Measurements from ENCODE around the gene MDC1.

MDC1 gene

GRCh38 chr6:30696432-30696831, 20.6 kb downstream of the MDC1 start:
- no peak for DNase-seq

DNA sequence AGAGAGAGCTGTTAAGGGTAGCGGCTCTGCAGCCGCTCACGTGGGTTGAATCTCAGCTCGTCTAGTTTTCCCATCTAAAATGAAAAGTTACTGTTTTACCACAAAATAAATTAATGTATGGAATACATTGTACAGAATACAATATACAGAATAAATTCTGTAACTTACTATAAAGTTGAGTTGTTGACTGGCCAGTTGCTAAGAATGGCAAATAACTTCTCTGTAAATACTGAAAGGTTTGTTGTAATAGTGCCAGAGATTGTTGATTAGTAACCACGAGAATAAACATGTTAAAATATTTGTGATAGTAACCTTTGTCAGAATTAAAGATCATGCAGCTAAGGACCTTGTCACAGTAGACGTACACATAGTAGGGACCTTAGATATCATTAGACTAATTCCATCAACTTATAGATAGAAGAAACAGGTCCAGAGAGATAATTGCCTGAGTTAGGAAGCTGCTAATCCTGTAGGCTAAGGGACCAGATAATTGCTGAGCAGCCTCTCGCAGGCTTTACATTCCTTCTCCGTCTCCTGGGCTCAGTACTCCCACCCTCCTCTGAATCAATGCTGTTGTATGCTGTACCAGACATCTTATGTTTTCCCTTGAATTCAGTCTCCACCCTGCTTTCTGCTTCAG, 25.8 kb downstream of the MDC1 start:
- no peak for DNase-seq

- peak; percentile 84 to 88 for DNase-seq
Observed at GRCh38 chr6:30690403-30691207, 26.5 kb downstream of the MDC1 start, which contains the start of gene NRM. NRM (minus strand) TSS chr6:30690984; CDS start chr6:30690974, 10 bp downstream.

DNA sequence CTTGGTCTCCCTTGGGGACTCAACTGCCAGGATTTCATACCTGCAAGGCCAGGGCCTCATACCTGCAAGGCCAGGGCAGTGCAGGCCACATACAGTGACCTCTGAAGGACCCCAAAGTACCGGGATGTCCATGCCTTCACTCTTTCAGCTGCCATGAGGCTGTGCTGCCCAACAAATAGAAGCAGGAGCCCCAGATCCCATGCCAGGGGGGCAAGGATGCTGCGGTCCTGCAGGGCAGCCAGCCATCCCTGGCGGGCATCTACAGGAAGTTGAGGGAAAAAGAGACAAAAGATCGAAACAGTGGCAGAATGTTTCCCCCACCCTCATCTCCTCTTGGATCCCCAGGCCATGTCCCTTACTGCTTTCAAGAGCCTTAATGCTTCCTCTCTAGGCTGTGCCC, 27.1 kb downstream of the MDC1 start:
- DNase-seq, result no peak

GRCh38 chr6:30689022-30689865, 27.8 kb downstream of the MDC1 start:
- no peak for DNase-seq

GRCh38 chr6:30688569-30688968, 28.5 kb downstream of the MDC1 start:
- DNase-seq, result no peak

- DNase-seq, result no peak
Observed at GRCh38 chr6:30687659-30688431, 29.2 kb downstream of the MDC1 start.

DNA sequence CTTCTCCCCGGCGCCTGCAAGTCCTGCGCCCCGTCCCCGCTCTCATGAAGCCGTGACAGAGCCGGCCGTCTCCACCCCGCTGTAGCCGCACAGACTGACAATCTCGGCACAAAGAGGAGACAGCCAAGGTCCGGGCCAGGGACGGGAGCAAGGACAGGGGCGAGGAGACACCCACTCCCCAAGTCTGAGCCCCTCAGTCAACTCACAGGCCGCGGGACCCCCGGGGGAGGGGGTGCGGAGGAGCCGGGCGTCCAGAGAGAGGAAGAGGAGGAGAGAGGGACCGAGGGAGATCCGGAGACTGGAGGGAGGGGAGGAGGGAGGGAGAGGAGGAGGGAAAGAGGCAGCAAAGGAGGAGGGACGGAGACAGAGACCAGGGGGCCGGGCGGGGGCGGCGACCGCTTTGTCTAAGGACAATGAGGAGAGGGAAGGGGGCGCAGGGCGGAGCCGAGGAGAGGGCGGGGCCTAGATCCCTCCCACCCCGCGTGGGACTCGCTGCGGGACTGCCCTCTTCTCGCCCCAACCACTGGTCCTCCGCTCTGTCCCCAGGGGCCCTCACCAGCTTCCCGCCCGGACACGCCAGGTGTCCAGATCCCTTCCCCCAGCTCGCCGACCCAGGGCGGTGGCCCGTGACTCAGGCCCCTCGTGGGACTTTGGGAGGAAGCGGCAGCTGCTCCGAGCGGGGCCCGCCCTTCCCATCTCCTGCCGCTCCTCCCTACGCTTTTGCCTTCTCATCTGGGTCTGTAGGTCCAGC, 30.0 kb downstream of the MDC1 start:
- DNase-seq, result peak; percentile 85 to 96

GRCh38 chr6:30686009-30686907, 30.8 kb downstream of the MDC1 start, which contains the start of gene PPP1R18:
PPP1R18 (minus strand) TSS chr6:30686645; CDS start chr6:30686018, 627 bp downstream.
- DNase-seq, result peak; percentile 88 to 91

DNA sequence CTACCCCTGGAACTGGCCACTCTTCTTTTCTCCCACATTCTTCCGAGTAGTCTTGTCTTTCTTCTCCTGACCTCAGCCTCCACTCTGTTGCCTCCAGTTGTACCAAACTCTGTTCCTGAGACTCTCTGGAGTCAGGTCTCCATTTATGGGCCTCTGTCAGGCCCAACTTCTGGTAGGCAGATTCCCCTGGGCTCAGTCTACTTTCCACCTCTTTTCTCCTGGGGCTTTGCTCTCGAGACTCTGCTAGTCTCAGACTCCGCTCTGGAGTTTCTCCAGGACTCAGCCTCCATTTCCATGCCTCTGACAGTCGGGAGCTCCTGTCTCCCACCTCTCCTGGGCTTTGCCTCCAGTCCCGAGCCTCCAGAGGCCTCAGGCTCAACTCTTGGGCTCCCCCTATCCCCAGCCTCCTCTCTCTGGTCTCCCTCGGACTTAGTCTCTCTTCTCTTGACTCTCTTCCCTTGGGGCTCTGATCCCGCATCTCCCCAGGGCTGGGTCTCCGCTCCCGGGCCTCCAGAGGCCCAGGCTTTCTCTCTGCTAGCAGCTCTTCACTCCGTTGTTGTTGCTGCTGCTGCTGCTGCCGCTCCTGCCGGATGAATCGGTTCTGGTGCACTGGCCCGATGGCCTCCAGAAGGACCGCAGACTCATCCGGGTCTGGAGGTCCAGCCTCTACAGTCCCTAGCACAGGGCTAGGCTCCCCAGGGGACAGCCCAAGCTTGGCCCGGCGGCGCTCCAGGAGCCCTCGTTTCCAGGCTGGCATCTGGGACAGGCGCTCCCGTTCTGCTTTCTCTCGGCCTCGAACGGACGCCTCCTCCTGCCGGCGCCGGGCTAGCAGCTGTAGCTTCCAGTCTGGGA, 31.7 kb downstream of the MDC1 start:
- peak; percentile 31 to 36 for DNase-seq

DNA sequence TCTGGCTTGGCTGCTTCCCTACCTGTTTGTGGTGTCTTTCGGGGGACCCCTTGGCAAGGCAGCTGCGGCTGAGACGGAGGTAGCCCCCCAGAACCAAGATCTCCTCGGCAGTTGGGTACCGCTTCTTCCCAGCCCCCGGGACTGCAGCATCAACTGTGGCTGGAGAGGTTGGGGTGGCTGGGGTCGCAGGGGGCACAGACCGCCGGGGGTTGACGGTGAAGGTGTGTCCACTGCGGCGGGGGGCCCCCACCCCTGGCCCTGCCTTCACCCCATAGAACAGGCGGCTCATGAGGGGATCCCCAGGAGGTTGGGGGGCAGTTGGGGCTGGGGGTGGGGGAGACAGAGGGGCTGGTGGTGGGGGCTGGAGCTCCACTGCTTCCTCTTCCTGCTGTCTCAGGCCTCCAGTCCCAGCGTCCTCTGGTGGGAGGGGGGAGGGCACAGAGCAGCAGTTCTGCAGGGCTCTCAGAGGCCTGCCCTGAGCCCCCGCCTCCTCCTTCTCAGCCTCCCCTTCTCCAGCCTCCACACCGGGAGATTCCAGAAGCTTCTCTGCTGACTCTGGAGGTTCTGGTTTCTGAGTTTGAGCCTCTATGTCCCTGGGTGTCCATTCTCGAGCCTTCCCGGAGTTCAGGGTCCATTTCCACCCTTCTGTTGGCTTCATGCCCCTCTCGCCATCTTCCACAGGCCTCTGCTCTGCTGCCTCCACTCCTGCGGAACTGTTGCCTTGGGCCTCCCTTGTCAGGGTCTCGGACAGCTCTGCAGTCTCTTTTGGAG, 32.5 kb downstream of the MDC1 start:
- DNase-seq, result peak; percentile 65 to 71

DNA sequence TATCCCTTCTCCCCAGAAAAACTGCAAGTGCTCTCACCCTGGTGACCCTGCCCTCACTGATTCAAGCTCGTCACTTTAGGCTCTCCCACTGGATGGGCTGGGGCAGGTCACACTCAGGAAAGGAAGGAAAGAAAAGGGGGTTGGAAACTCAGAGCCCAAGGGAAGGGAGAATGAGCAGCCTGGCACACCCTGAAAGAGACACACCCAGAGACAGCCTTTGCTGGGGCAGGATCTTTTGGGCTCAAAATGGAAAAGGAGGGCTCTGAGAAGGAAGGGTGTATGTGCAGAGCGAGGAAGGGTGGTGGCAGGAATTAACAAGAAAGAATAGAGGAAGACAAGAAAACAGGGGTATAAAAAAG, 33.1 kb downstream of the MDC1 start:
- DNase-seq, result no peak

- DNase-seq, result peak in 1 of 2 donors; percentile 19
Observed at GRCh38 chr6:30683183-30683979, 33.7 kb downstream of the MDC1 start.

- DNase-seq, result peak; percentile 83 to 84
Observed at GRCh38 chr6:30682143-30683117, 34.7 kb downstream of the MDC1 start.

GRCh38 chr6:30681766-30682142, 35.3 kb downstream of the MDC1 start:
- DNase-seq, result peak in 1 of 2 donors; percentile 16

DNA sequence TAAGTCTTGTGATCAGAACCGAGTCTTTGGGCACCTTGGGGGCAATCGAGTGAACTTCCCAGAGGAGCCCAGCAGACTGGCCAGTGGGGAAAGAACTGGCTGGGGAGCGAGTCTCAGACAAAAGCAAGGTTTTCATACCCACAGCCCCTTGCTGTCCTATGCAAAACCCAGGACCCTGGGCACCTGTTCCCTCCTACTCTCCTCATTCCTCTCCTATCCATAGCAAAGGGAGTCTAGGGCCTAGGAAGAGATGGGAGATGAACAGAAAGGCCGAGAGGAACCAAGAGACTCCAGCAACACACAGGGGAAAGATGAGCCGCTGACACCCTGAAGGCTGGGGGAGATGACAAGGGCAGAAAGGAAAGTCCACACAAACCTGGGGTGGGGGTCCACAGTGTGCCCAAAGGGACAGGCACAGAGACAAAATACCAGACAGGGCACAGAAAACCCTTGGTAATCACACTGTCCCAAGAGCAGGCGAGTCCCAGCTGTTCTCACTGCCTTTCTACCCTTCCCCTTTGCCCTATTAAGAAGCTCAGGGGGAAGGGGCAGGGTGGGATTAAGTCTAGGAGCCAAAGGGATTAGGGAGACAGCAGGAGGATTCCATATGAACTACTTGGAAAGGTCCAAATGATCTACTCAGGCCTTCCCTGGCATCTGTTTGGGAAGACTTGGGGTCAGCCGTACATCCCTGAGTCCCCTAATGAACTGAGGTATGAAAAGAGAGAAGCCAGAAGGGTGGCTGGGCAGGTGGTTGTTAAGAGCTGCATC, 37.1 kb downstream of the MDC1 start:
- no peak for DNase-seq
